Muscle layer of duodenum (tissue), 2 donors: ENCODE results near the gene ASB15.
"Not testable (repeated sequence)": the region's sequence is repeated elsewhere in the genome, so short reads cannot be mapped to it uniquely, and the experiment has no call there.

ENCODE experiments used
- H3K27ac ChIP-seq: one replicate; pipeline ENCODE4 v1.7.0; 2013; ENCODE audit warnings: mild to moderate bottlenecking, low read length
- H3K27me3 ChIP-seq: one replicate; pipeline ENCODE4 v1.7.0; 2013; ENCODE audit warnings: low read depth, mild to moderate bottlenecking, control low read depth, low read length
- H3K36me3 ChIP-seq, 2 donors: one replicate each; pipeline ENCODE4 v1.7.0; 2013; ENCODE audit warnings: low read length in 2 of 2, control low read depth in 1 of 2, mild to moderate bottlenecking in 1 of 2; ENCODE audit not compliant: insufficient read depth in 2 of 2, control insufficient read depth in 1 of 2
- H3K4me1 ChIP-seq, 2 donors: one replicate each; pipeline ENCODE4 v1.7.0; 2013; ENCODE audit warnings: low read length in 2 of 2, mild to moderate bottlenecking in 2 of 2, control low read depth in 1 of 2, moderate library complexity in 1 of 2; ENCODE audit not compliant: insufficient read depth in 2 of 2, control insufficient read depth in 1 of 2
- H3K4me3 ChIP-seq, 2 donors: one replicate each; pipeline ENCODE4 v1.7.0; 2013; ENCODE audit warnings: low read length in 2 of 2, low read depth in 1 of 2, mild to moderate bottlenecking in 1 of 2
- H3K9me3 ChIP-seq, 2 donors: one replicate each; pipeline ENCODE4 v1.7.0; 2013; ENCODE audit warnings: low read length in 2 of 2, control low read depth in 1 of 2, mild to moderate bottlenecking in 1 of 2; ENCODE audit not compliant: control insufficient read depth in 1 of 2
- donor health status: healthy.

Gene ASB15

GRCh38 chr7:123601530-123601929 is at the start of gene ASB15:
ASB15 (plus strand) TSS chr7:123601821; CDS start chr7:123614503, 12,682 bp downstream.
- Histone ChIP-seq H3K27ac (no peak within 1 kb of the TSS), H3K27me3 (no peaks in the 10 kb centered on the region), H3K36me3 (no peaks in the 10 kb centered on the region), H3K9me3 (no peaks in the 10 kb centered on the region), H3K4me1 (no peaks in the 10 kb centered on the region), H3K4me3 (no peak within 1 kb of the TSS)

- peaks cover 13 to 23% of the 10 kb centered on the region in 2 donors for H3K36me3 ChIP-seq
- not testable (repeated sequence) for H3K27ac ChIP-seq, H3K27me3 ChIP-seq, H3K9me3 ChIP-seq, H3K4me3 ChIP-seq
- H3K4me1 ChIP-seq, result peaks cover 14 to 27% of the 10 kb centered on the region in 2 donors
Observed at GRCh38 chr7:123552134-123552533, 49.5 kb upstream of the ASB15 start.

GRCh38 chr7:123552641-123553040 is 49.0 kb upstream of the ASB15 start:
- Histone ChIP-seq H3K27ac (no peak overlapping the region), H3K36me3 (peaks cover 10 to 23% of the 10 kb centered on the region in 2 donors), H3K27me3 (no peaks in the 10 kb centered on the region), H3K4me3 (no peak overlapping the region), H3K4me1 (peaks cover 14 to 25% of the 10 kb centered on the region in 2 donors), H3K9me3 (no peaks in the 10 kb centered on the region)

- H3K4me1 ChIP-seq, result peaks cover 14 to 27% of the 10 kb centered on the region in 2 donors
- H3K4me3 ChIP-seq, result no peak overlapping the region
- H3K36me3 ChIP-seq, result peaks cover 7 to 23% of the 10 kb centered on the region in 2 donors
- no peaks in the 10 kb centered on the region for H3K27me3 ChIP-seq
- H3K27ac ChIP-seq, result no peak overlapping the region
- H3K9me3 ChIP-seq, result no peaks in the 10 kb centered on the region
Observed at GRCh38 chr7:123553159-123553558, 48.5 kb upstream of the ASB15 start.

- Histone ChIP-seq H3K4me3 (peak overlapping the region; percentile 98 to 99), H3K27ac (no peak overlapping the region), H3K9me3 (no peaks in the 10 kb centered on the region), H3K36me3 (peaks cover 0 to 4% of the 10 kb centered on the region in 2 donors), H3K27me3 (no peaks in the 10 kb centered on the region), H3K4me1 (peaks cover 14 to 35% of the 10 kb centered on the region in 2 donors)
Observed at GRCh38 chr7:123555484-123555883, 46.1 kb upstream of the ASB15 start.

GRCh38 chr7:123557016-123557397 is 44.6 kb upstream of the ASB15 start:
- H3K4me3 ChIP-seq, result peak overlapping the region; percentile 98 to 99
- H3K9me3 ChIP-seq, result no peaks in the 10 kb centered on the region
- peaks cover 0 to 4% of the 10 kb centered on the region in 2 donors for H3K36me3 ChIP-seq
- H3K27ac ChIP-seq, result peak overlapping the region; percentile 97
- no peaks in the 10 kb centered on the region for H3K27me3 ChIP-seq
- H3K4me1 ChIP-seq, result peaks cover 14 to 35% of the 10 kb centered on the region in 2 donors

- H3K27me3 ChIP-seq, result no peaks in the 10 kb centered on the region
- H3K9me3 ChIP-seq, result no peaks in the 10 kb centered on the region
- H3K36me3 ChIP-seq, result peaks cover 0 to 4% of the 10 kb centered on the region in 2 donors
- peak within 1 kb of the TSS; percentile 97 for H3K27ac ChIP-seq
- H3K4me1 ChIP-seq, result peaks cover 14 to 35% of the 10 kb centered on the region in 2 donors
- H3K4me3 ChIP-seq, result peak within 1 kb of the TSS; percentile 98 to 99
Observed at GRCh38 chr7:123557398-123558288, 44.0 kb upstream of the ASB15 start, which contains the start of gene NDUFA5. NDUFA5 (minus strand) TSS chr7:123557818; CDS start chr7:123557795, 23 bp downstream.

- no peaks in the 10 kb centered on the region for H3K9me3 ChIP-seq
- peaks cover 14 to 35% of the 10 kb centered on the region in 2 donors for H3K4me1 ChIP-seq
- peak overlapping the region; percentile 98 to 99 for H3K4me3 ChIP-seq
- H3K36me3 ChIP-seq, result peaks cover 0 to 4% of the 10 kb centered on the region in 2 donors
- H3K27me3 ChIP-seq, result no peaks in the 10 kb centered on the region
- H3K27ac ChIP-seq, result peak overlapping the region; percentile 97
Observed at GRCh38 chr7:123558289-123558874, 43.2 kb upstream of the ASB15 start.

- no peaks in the 10 kb centered on the region for H3K36me3 ChIP-seq
- no peak overlapping the region for H3K4me3 ChIP-seq
- no peak overlapping the region for H3K27ac ChIP-seq
- peaks cover 0 to 10% of the 10 kb centered on the region in 2 donors for H3K4me1 ChIP-seq
- no peaks in the 10 kb centered on the region for H3K27me3 ChIP-seq
- H3K9me3 ChIP-seq, result no peaks in the 10 kb centered on the region
Observed at GRCh38 chr7:123562121-123562520, 39.5 kb upstream of the ASB15 start.

- Histone ChIP-seq H3K36me3 (no peaks in the 10 kb centered on the region), H3K27me3 (no peaks in the 10 kb centered on the region), H3K4me3 (no peak overlapping the region), H3K9me3 (no peaks in the 10 kb centered on the region), H3K4me1 (no peaks in the 10 kb centered on the region), H3K27ac (no peak overlapping the region)
Observed at GRCh38 chr7:123569352-123570010, 32.1 kb upstream of the ASB15 start.
